HL-60/S4 treated with phorbol 12-myristate 13-acetate at 8.2 ng/mL for 4 days and 3 days (cell line): Measurements from ENCODE around the gene ZNF256.

Source experiments
- in situ Hi-C: fragments of 300-500 bp; cut with MboI; formaldehyde crosslinking; loops from 2 replicates; pipeline ENCODE4 v1.15.0; 2022; ENCODE audit warnings: low sequenced_read_pairs

Gene ZNF256

GRCh38 chr19:57900311-57900710 is 47.2 kb downstream of the ZNF256 start:
- in situ Hi-C loops, result no loop called here
